Skeletal muscle cell (primary cell): ENCODE data around the gene FSTL5.

Experiments
- DNase-seq: peaks from one replicate; pipeline ENCODE4 v3.0.0-alpha.2; 2010; ENCODE audit warnings: low read depth
- H3K4me3 ChIP-seq: 2 replicates; pipeline ENCODE4 v1.5.1; 2011; ENCODE audit warnings: low read depth, mild to moderate bottlenecking, control low read depth, low read length, moderate library complexity

Gene FSTL5

GRCh38 chr4:161653697-161654096 is 510.1 kb downstream of the FSTL5 start:
- no peak for DNase-seq

GRCh38 chr4:161651586-161651985 is 512.2 kb downstream of the FSTL5 start:
- no peak overlapping the region for H3K4me3 ChIP-seq
- no peak for DNase-seq

More at GRCh38 chr4:161653697-161654096, 510.1 kb downstream of the FSTL5 start:
- no peak overlapping the region for H3K4me3 ChIP-seq

GRCh38 chr4:161650812-161651211 is 513.0 kb downstream of the FSTL5 start:
- no peak overlapping the region for H3K4me3 ChIP-seq
- DNase-seq: no peak

GRCh38 chr4:161647757-161648156 is 516.0 kb downstream of the FSTL5 start:
- no peak for DNase-seq
- H3K4me3 ChIP-seq: no peak overlapping the region

- no peak for DNase-seq
These were observed 521.1 kb downstream of the FSTL5 start for GRCh38 chr4:161642708-161643107.

GRCh38 chr4:161629694-161630441 is 533.9 kb downstream of the FSTL5 start:
- peak; percentile 58 for DNase-seq

More at GRCh38 chr4:161642708-161643107, 521.1 kb downstream of the FSTL5 start:
- H3K4me3 ChIP-seq: no peak overlapping the region

GRCh38 chr4:161604516-161605300 is 559.1 kb downstream of the FSTL5 start:
- no peak overlapping the region for H3K4me3 ChIP-seq
- DNase-seq: no peak

More at GRCh38 chr4:161629694-161630441, 533.9 kb downstream of the FSTL5 start:
- H3K4me3 ChIP-seq: no peak overlapping the region

- no peak overlapping the region for H3K4me3 ChIP-seq
- DNase-seq: no peak
These were observed 562.8 kb downstream of the FSTL5 start for GRCh38 chr4:161601011-161601410.

GRCh38 chr4:161595230-161595771 is 568.5 kb downstream of the FSTL5 start:
- H3K4me3 ChIP-seq: no peak overlapping the region
- no peak for DNase-seq

- no peak for DNase-seq
- H3K4me3 ChIP-seq: no peak overlapping the region
These were observed 578.8 kb downstream of the FSTL5 start for GRCh38 chr4:161585011-161585410.

- DNase-seq: no peak
- no peak overlapping the region for H3K4me3 ChIP-seq
These were observed 580.3 kb downstream of the FSTL5 start for GRCh38 chr4:161583549-161583948.

GRCh38 chr4:161581262-161582230 is 582.3 kb downstream of the FSTL5 start:
- H3K4me3 ChIP-seq: no peak overlapping the region
- peak; percentile 16 for DNase-seq

GRCh38 chr4:161577579-161578301 is 586.1 kb downstream of the FSTL5 start:
- peak; percentile 78 for DNase-seq
- H3K4me3 ChIP-seq: no peak overlapping the region

- no peak overlapping the region for H3K4me3 ChIP-seq
- no peak for DNase-seq
These were observed 590.0 kb downstream of the FSTL5 start for GRCh38 chr4:161573836-161574235.

- DNase-seq: no peak
- no peak overlapping the region for H3K4me3 ChIP-seq
These were observed 599.5 kb downstream of the FSTL5 start for GRCh38 chr4:161564230-161564834.

GRCh38 chr4:161555689-161556660 is 607.8 kb downstream of the FSTL5 start:
- no peak overlapping the region for H3K4me3 ChIP-seq
- peak; percentile 59 for DNase-seq

- peak; percentile 56 for DNase-seq
- no peak overlapping the region for H3K4me3 ChIP-seq
These were observed 609.3 kb downstream of the FSTL5 start for GRCh38 chr4:161554372-161554990.
